Ishikawa (cell line): ENCODE measurements around the gene FCAMR.

Experiments
- CEBPB ChIP-seq: IDR thresholded peaks from 2 replicates; pipeline ENCODE4 v1.6.1; 2012
- CREB1 ChIP-seq: IDR thresholded peaks from 2 replicates; pipeline ENCODE4 v1.6.1; 2012; ENCODE audit warnings: low read depth
- EGR1 ChIP-seq: IDR thresholded peaks from 2 replicates; pipeline ENCODE4 v1.6.1; 2012
- EP300 ChIP-seq: IDR thresholded peaks from 2 replicates; pipeline ENCODE4 v1.6.1; 2012; ENCODE audit warnings: borderline replicate concordance
- FOXM1 ChIP-seq: IDR thresholded peaks from 2 replicates; pipeline ENCODE4 v1.6.1; 2012; ENCODE audit warnings: low read depth, borderline replicate concordance
- NFIC ChIP-seq: IDR thresholded peaks from 2 replicates; pipeline ENCODE4 v1.6.1; 2012
- RAD21 ChIP-seq: IDR thresholded peaks from 2 replicates; pipeline ENCODE4 v1.6.1; 2012; ENCODE audit warnings: low read depth
- TAF1 ChIP-seq: IDR thresholded peaks from 2 replicates; pipeline ENCODE4 v1.6.1; 2012; ENCODE audit warnings: low read depth, mild to moderate bottlenecking
- TCF12 ChIP-seq: IDR thresholded peaks from 2 replicates; pipeline ENCODE4 v1.6.1; 2012; ENCODE audit warnings: low read depth
- TEAD4 ChIP-seq: IDR thresholded peaks from 2 replicates; pipeline ENCODE4 v1.6.1; 2012
- YY1 ChIP-seq: IDR thresholded peaks from 2 replicates; pipeline ENCODE4 v1.6.1; 2012; ENCODE audit warnings: low read depth
- ZBTB7A ChIP-seq: IDR thresholded peaks from 2 replicates; pipeline ENCODE4 v1.6.1; 2012; ENCODE audit warnings: low read depth
- TF ChIP-seq, protein P1 (sequence below): IDR thresholded peaks from 2 replicates; pipeline ENCODE4 v1.6.1; 2012; ENCODE audit warnings: low read depth, mild to moderate bottlenecking
- TF ChIP-seq, protein P2 (sequence below): IDR thresholded peaks from 2 replicates; pipeline ENCODE4 v1.6.1; 2012
- TF ChIP-seq, protein P3 (sequence below): IDR thresholded peaks from 2 replicates; pipeline ENCODE4 v1.6.1; 2012

Gene FCAMR

DNA sequence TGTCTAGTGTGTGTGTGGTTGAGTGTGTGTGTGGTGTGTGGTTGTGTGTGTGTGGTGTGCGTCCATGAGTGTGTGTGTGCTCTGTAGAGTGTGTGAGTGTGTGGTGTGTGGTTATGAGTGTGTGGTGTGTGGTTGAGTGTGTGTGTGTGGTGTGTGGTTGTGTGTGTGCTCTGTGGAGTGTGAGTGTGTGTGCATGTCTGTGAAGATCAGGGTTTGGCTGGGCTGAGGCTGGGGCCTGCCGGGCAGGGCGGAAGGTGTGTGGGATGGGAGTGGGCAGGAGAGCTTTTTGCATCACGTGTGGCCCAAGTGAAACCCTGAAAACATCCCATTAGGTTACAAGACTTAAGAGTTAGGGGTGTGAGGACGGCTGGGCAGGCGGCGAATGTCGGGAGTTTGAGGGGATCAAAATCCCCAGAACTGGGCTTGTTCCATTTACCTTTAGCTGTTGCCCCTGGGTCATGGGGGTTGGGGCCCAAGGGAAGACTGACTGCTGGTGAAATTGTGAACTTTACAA, 45.6 kb downstream of the FCAMR start:
- TF ChIP-seq CEBPB (no peak), TEAD4 (no peak), CREB1 (no peak), ZBTB7A (no peak), EP300 (no peak), EGR1 (no peak), TAF1 (no peak), TCF12 (no peak), NFIC (no peak), FOXM1 (no peak), YY1 (no peak), RAD21 (no peak)
- TF ChIP-seq, protein P1, sequence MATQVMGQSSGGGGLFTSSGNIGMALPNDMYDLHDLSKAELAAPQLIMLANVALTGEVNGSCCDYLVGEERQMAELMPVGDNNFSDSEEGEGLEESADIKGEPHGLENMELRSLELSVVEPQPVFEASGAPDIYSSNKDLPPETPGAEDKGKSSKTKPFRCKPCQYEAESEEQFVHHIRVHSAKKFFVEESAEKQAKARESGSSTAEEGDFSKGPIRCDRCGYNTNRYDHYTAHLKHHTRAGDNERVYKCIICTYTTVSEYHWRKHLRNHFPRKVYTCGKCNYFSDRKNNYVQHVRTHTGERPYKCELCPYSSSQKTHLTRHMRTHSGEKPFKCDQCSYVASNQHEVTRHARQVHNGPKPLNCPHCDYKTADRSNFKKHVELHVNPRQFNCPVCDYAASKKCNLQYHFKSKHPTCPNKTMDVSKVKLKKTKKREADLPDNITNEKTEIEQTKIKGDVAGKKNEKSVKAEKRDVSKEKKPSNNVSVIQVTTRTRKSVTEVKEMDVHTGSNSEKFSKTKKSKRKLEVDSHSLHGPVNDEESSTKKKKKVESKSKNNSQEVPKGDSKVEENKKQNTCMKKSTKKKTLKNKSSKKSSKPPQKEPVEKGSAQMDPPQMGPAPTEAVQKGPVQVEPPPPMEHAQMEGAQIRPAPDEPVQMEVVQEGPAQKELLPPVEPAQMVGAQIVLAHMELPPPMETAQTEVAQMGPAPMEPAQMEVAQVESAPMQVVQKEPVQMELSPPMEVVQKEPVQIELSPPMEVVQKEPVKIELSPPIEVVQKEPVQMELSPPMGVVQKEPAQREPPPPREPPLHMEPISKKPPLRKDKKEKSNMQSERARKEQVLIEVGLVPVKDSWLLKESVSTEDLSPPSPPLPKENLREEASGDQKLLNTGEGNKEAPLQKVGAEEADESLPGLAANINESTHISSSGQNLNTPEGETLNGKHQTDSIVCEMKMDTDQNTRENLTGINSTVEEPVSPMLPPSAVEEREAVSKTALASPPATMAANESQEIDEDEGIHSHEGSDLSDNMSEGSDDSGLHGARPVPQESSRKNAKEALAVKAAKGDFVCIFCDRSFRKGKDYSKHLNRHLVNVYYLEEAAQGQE = no peak
- TF ChIP-seq, protein P2, sequence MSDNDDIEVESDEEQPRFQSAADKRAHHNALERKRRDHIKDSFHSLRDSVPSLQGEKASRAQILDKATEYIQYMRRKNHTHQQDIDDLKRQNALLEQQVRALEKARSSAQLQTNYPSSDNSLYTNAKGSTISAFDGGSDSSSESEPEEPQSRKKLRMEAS = no peak
- TF ChIP-seq, protein P3, sequence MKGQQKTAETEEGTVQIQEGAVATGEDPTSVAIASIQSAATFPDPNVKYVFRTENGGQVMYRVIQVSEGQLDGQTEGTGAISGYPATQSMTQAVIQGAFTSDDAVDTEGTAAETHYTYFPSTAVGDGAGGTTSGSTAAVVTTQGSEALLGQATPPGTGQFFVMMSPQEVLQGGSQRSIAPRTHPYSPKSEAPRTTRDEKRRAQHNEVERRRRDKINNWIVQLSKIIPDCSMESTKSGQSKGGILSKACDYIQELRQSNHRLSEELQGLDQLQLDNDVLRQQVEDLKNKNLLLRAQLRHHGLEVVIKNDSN = no peak

DNA sequence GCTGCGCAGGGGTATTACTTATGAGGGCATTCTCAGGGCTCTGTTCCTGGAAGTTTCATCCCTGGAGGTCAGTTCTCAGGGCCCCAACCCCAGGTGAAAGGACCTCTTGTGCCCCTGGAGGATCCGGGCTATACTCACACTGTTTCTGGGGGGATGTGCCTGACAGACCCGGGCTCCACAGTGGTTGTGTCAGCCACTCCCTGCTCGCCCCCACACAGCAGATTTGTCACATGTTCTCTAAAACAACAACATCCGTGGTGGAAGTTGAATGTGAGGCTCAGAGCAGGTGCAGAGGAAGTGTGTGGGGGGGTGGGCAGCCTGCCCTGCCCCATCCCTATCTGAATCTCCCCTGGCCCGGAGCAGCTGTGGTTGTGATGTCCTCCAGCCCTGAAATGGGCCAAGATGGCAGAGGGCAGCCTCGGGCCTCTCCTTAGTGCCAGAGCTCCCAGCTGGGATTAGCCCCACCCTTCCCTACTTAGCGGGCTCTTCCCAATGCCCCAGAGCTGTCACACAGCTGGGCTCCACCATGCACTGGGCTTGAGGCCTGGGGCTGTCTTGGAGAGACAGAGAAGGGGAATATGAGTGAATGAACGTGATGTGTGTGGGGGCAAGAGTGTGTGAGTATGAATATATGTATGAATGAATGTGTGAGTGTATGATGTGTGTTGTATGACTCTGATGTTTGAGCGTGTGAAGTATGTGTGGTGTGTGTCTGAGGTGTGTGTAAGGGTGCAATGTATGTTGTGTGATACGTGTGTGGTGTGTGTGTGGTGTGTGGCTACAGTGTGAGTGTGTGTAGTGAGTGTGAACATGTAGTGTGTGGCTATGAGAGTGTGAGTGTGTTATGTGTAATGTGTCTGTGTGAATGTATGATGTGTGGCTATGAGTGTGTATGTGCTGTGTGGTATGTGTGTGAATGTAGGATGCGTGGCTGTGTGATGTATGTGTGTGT, 47.0 kb downstream of the FCAMR start:
- TF ChIP-seq EP300 = no peak
- TF ChIP-seq TEAD4 = no peak
- TF ChIP-seq CREB1 = no peak
- TF ChIP-seq FOXM1 = no peak
- TF ChIP-seq TCF12 = no peak

DNA sequence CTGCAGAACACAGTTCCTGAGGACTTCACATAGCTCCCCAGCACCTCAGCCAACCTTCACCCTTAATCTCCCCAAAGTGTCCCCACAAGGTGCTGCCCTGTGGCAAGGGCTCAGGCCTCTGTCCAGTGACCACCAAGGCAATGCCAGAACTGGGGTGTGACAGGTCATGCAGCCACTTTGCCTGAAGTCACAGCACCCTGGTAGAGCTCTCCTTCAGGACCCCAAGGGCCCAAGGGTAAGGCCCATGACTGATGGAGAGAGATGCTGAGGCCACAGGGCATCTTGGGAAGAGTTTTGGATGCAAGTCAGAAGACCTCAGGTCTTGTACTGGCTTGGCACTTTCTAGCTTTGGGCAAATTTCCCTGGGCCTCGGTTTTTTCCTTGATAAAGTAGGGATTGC, 47.7 kb downstream of the FCAMR start:
- TF ChIP-seq EGR1 = no peak
- no peak for TF ChIP-seq TCF12
- TF ChIP-seq FOXM1 = no peak
- no peak for TF ChIP-seq ZBTB7A
- TF ChIP-seq CREB1 = no peak
- TF ChIP-seq, protein P2 = no peak
- TF ChIP-seq, protein P1 = no peak
- no peak for TF ChIP-seq CEBPB
- TF ChIP-seq EP300 = no peak
- TF ChIP-seq RAD21 = no peak
- TF ChIP-seq, protein P3 = no peak
- TF ChIP-seq YY1 = no peak
- no peak for TF ChIP-seq TEAD4
- no peak for TF ChIP-seq TAF1

DNA sequence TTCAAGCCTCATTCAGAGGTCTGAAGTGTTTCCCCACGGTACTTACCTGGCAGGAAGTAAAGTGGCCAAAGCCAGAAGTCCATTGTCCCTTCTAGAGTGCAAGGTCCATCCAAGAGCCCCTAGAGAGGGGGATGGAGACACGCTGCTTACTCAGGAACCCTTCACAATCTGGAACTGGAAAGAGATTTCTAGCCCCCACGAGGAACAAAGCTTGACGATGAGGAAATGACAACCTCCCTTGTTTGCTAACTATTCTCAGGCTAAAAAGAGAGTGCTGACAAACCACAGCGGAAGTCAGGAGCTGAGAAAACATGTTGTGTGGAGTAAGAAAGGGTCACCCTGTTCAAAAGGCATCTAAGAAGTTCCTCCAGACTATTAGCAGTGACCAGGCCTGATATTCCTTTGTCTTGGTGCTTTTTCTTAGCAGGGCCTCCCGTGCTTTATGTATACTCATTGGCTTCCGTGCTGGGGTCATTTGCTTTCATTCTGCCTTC, 48.4 kb downstream of the FCAMR start, which contains the start of gene FCMR:
Gene FCMR (minus strand): TSS at position 170 of the 494 bp plus-strand sequence. CDS start 87 bp downstream, at position 83.
- TF ChIP-seq TEAD4 (no peak), NFIC (no peak), EP300 (no peak), TCF12 (no peak)
- TF ChIP-seq, protein P1 = no peak
